Measurements from ENCODE around the gene POMGNT1.
"Not testable (repeated sequence)": the region's sequence is repeated elsewhere in the genome, so short reads cannot be mapped to it uniquely, and the experiment has no call there.

POMGNT1 gene

GRCh38 chr1:46197964-46198811, at the start of gene POMGNT1:
POMGNT1 (minus strand) TSS chr1:46198434; CDS start chr1:46197821, 613 bp downstream.
- DNase-seq: peak; percentile 16
- H3K4me3 ChIP-seq (ENCODE audit: low read depth, low read length): peak within 1 kb of the TSS; percentile 82
- peaks cover 15% of the 10 kb centered on the region for H3K36me3 ChIP-seq (replicated peaks)
- in situ Hi-C loops (cut with HindIII; ENCODE audit: low pct_ligation_motif_present, low sequenced_read_pairs): no loop called here
- no peaks in the 10 kb centered on the region for H3K27me3 ChIP-seq (replicated peaks)
- peak; percentile 18 for TF ChIP-seq CTCF (IDR thresholded peaks at IDR 0.05; ENCODE audit: low read depth, low read length, missing control alignments)
- peak within 1 kb of the TSS; percentile 66 for H3K27ac ChIP-seq

DNA sequence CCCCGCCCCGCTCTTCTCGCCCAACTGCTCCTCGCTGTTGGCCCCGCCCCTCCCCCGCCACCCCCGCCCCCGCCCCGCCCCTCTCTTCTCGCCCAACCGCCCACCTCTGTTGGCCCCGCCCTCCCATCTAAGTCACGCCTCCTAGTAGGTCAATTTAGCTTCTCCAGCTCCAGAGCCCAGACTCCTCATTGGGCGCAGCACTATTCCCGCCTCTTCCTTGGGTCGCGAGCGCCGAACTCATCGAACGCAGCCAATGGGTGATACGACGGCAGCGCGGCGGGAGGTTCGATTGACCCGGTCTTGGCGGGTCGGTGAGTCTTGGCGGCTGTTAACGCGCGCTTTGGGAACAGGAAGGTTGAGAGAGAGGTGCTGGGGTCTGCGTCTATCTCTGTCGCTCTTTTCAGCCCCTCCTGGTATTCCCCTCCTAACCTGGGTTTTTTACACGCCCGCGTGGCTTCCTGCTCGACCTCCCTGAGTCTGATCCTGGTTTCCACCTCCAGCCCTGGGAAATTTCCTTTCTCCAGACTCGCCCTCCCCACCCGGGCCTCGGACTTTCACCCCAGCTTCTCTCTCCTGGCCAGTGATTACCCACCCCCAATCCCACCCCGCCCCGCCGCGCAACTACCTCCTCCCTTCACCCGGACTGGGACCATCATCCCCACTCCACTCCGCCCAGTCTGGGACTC, 49.3 kb upstream of the POMGNT1 start, which contains the start of gene RAD54L:
TSS of gene RAD54L (plus strand) at position 328 of the 686 bp plus-strand sequence. CDS start 643 bp downstream, outside the sequence.
- in situ Hi-C loops (cut with HindIII; ENCODE audit: low pct_ligation_motif_present, low sequenced_read_pairs): no loop called here
- Histone ChIP-seq H3K4me3 (ENCODE audit: low read depth, low read length) (peak within 1 kb of the TSS; percentile 86), H3K27me3 (replicated peaks) (no peaks in the 10 kb centered on the region), H3K27ac (peak within 1 kb of the TSS; percentile 74), H3K36me3 (replicated peaks) (no peaks in the 10 kb centered on the region)
- DNase-seq: peak; percentile 99
- no peak for TF ChIP-seq CTCF (IDR thresholded peaks at IDR 0.05; ENCODE audit: low read depth, low read length, missing control alignments)

- DNase-seq: peak; percentile 53
- H3K4me3 ChIP-seq (ENCODE audit: low read depth, low read length): peak overlapping the region; percentile 82
- no peaks in the 10 kb centered on the region for H3K36me3 ChIP-seq (replicated peaks)
- no peak for TF ChIP-seq CTCF (IDR thresholded peaks at IDR 0.05; ENCODE audit: low read depth, low read length, missing control alignments)
- peak overlapping the region; percentile 74 for H3K27ac ChIP-seq
- in situ Hi-C loops (cut with HindIII; ENCODE audit: low pct_ligation_motif_present, low sequenced_read_pairs): no loop called here
- H3K27me3 ChIP-seq (replicated peaks): no peaks in the 10 kb centered on the region
Measured at GRCh38 chr1:46246548-46247435, 48.6 kb upstream of the POMGNT1 start.

DNA sequence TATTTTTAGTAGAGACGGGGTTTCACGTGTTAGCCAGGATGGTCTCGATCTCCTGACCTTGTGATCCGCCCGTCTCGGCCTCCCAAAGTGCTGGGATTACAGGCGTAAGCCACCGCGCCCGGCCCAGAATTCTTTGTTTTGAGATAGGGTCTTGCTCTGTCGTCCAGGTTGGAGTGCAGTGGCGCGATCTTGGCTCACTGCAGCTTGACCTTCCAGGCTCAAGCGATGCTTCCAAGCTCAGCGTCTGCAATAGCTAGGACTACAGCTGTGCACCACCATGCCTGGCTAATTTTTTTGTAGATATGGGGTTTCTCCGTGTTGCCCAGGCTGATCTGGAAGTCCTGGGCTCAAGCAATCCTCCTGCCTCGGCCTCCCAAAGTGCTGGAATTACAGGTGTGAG, 47.9 kb upstream of the POMGNT1 start:
- DNase-seq; H3K27ac ChIP-seq; H3K4me3 ChIP-seq (ENCODE audit: low read depth, low read length); in situ Hi-C loops (cut with HindIII; ENCODE audit: low pct_ligation_motif_present, low sequenced_read_pairs); H3K27me3 ChIP-seq (replicated peaks); H3K36me3 ChIP-seq (replicated peaks): not testable (repeated sequence)

DNA sequence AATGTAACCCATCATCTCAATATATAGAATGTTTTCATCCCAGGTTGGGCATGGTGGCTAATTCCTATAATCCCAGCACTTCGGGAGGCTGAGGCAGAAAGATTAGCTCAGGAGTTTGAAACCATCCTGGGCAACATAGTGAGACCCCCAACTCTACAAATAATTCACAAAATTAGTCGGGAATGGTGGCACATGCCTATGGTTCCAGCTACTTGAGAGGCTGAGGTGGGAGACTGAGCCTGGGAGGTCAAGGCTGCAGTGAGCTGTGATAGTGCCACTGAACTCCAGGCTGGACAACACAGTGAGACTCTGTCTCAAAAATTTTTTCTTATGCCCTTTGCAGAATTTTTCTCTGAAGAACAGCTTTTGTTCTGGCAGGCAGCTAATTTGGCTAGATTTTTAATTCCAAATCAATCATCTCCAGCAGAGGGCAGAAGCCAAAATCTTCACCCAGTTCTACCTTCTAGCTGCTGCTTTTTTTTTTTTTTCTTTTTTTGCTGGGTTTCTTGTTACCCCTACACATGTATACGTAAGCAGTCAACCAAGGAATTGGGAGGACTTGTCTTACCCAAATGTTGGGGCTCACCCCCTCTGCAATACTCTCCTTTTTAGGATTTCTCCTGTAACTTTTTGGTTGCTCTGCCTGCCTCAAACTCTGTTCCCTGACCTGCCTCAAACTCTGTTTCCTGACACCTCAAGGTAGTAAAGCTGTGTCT, 46.6 kb upstream of the POMGNT1 start:
- H3K27me3 ChIP-seq (replicated peaks): no peaks in the 10 kb centered on the region
- H3K27ac ChIP-seq: no peak overlapping the region
- TF ChIP-seq CTCF (IDR thresholded peaks at IDR 0.05; ENCODE audit: low read depth, low read length, missing control alignments): peak; percentile 57
- in situ Hi-C loops (cut with HindIII; ENCODE audit: low pct_ligation_motif_present, low sequenced_read_pairs): no loop called here
- H3K36me3 ChIP-seq (replicated peaks): no peaks in the 10 kb centered on the region
- peak; percentile 26 for DNase-seq
- no peak overlapping the region for H3K4me3 ChIP-seq (ENCODE audit: low read depth, low read length)

GRCh38 chr1:46243831-46244230, 45.6 kb upstream of the POMGNT1 start:
- DNase-seq; H3K27me3 ChIP-seq (replicated peaks); H3K36me3 ChIP-seq (replicated peaks); H3K4me3 ChIP-seq (ENCODE audit: low read depth, low read length); H3K27ac ChIP-seq; in situ Hi-C loops (cut with HindIII; ENCODE audit: low pct_ligation_motif_present, low sequenced_read_pairs): not testable (repeated sequence)
